ENCODE measurements around the gene ZFP62.

ZFP62 gene

DNA sequence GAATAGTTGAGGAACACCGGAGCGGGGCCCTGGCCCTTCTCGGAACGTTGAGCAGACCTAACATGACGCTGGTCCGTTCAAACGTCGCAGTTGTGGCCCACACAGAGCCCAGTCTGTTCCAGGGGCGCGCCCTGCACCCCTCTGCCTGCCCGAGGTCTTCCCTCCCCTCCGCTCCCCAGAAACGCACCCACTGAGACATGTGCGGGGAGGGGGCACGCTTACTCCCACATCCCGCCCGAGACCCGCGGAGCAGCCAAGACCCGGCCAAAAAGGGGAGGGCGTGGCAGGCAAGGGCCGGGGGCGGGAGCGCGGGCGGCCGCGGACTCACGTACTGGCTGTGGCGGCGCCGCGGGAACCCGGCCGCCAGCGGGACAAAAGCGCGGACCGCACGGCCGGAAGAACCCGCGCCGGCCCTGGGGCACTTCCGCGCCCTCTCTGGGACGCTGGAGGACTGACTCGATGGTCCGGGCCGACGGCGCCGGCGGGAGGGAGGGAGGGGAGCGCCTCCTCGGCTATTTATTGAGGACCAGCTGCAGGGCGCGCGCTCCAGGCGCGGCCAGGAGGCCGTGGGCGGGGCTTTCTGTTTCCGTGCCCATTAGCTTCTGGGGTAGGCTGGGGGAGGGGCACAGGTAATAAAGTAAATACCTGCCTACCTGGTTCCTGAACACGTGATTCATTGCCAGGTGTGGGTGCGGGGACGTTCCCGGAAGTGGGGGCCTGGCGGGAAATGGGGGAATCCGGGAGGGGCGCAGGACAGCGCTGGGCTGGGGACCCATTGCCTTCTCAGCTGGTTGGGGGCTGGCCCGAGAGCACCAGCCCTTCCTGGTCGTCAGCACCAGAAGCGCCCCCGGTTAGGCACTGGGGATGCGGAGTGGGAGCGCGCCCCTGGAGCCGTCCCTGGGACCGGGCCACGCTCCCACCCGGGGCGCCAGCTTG is at the start of gene ZFP62:
ZFP62 (minus strand) TSS at position 390 of the 936 bp plus-strand sequence; CDS start at position 333, 57 bp downstream.
- TF ChIP-seq, protein P1, sequence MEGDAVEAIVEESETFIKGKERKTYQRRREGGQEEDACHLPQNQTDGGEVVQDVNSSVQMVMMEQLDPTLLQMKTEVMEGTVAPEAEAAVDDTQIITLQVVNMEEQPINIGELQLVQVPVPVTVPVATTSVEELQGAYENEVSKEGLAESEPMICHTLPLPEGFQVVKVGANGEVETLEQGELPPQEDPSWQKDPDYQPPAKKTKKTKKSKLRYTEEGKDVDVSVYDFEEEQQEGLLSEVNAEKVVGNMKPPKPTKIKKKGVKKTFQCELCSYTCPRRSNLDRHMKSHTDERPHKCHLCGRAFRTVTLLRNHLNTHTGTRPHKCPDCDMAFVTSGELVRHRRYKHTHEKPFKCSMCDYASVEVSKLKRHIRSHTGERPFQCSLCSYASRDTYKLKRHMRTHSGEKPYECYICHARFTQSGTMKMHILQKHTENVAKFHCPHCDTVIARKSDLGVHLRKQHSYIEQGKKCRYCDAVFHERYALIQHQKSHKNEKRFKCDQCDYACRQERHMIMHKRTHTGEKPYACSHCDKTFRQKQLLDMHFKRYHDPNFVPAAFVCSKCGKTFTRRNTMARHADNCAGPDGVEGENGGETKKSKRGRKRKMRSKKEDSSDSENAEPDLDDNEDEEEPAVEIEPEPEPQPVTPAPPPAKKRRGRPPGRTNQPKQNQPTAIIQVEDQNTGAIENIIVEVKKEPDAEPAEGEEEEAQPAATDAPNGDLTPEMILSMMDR (IDR thresholded peaks at IDR 0.05; ENCODE audit: low read depth, low read length, missing control alignments) = no peak
- peaks cover 2% of the 10 kb centered on the region for H3K36me3 ChIP-seq (replicated peaks)
- in situ Hi-C loops (cut with HindIII; ENCODE audit: low pct_ligation_motif_present, low sequenced_read_pairs) = no loop called here
- H3K27me3 ChIP-seq (replicated peaks) = no peaks in the 10 kb centered on the region
- peak within 1 kb of the TSS; percentile 68 for H3K27ac ChIP-seq
- peak; percentile 81 for DNase-seq
- H3K4me3 ChIP-seq (ENCODE audit: low read depth, low read length) = peak within 1 kb of the TSS; percentile 95

DNA sequence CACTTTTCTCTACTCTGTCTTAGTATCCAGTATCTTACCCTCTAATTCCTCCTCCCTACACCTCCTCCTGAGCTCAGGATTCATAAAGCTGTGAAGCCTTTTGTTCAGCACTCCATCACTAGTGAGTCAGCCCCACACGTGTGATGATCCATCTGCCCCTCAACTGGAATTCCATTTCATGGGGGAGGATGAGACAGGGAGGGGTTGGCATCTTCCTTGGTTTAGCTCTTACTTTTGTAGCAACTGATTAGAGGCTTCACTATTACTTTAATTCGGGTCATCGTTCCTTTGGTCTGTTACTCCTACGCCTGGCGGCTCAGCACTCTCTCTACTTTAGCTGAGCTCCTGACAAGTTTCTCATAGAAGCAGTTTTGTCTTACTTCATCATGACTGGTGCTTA is 49.7 kb upstream of the ZFP62 start:
- Histone ChIP-seq H3K36me3 (replicated peaks) (no peaks in the 10 kb centered on the region), H3K4me3 (ENCODE audit: low read depth, low read length) (no peak overlapping the region), H3K27ac (no peak overlapping the region), H3K27me3 (replicated peaks) (no peaks in the 10 kb centered on the region)
- in situ Hi-C loops (cut with HindIII; ENCODE audit: low pct_ligation_motif_present, low sequenced_read_pairs) = no loop called here
- TF ChIP-seq, protein P1 (IDR thresholded peaks at IDR 0.05; ENCODE audit: low read depth, low read length, missing control alignments) = no peak
- DNase-seq = no peak

DNA sequence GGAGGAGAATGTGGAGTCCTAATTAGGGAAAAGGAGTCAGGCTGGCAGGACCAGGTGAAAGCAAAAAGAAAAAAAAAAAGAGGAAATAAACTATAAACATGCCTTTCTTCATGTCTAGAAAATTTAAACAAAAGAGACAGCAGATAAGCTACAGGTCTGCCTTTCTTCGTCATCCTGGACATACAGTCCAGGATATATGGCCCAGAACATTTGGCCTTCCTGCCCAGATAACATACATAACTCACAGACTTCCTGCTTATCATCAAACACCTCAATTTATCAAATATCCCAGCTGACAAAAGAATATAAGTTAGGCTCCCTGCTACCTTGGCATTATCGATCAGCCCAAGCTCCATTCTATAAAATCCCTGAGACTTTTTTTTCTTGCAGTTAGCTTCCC is 49.1 kb upstream of the ZFP62 start:
- no peak for DNase-seq
- no peak overlapping the region for H3K4me3 ChIP-seq (ENCODE audit: low read depth, low read length)
- in situ Hi-C loops (cut with HindIII; ENCODE audit: low pct_ligation_motif_present, low sequenced_read_pairs) = no loop called here
- no peaks in the 10 kb centered on the region for H3K36me3 ChIP-seq (replicated peaks)
- H3K27me3 ChIP-seq (replicated peaks) = no peaks in the 10 kb centered on the region
- H3K27ac ChIP-seq = no peak overlapping the region
- TF ChIP-seq, protein P1 (IDR thresholded peaks at IDR 0.05; ENCODE audit: low read depth, low read length, missing control alignments) = no peak

DNA sequence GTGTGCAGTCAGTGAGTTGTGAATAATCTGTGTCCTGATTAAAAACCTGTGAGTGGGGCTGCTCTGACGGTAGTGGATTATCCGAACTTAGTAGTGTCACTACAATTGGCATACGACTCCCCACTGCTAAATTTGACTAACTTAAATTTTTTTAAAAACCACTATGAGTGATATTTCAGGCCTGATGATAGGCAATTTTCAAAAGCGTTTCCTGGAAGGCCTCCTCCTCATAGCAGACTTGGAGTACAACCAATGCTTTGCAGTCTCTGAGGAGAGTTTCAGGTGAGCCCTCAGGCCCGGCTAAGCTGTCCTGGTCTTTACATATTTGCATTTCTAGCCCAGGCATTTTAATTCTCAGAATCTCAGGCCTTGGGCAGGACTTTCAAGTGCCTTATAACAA is 48.7 kb upstream of the ZFP62 start:
- DNase-seq = no peak
- TF ChIP-seq, protein P1 (IDR thresholded peaks at IDR 0.05; ENCODE audit: low read depth, low read length, missing control alignments) = no peak

DNA sequence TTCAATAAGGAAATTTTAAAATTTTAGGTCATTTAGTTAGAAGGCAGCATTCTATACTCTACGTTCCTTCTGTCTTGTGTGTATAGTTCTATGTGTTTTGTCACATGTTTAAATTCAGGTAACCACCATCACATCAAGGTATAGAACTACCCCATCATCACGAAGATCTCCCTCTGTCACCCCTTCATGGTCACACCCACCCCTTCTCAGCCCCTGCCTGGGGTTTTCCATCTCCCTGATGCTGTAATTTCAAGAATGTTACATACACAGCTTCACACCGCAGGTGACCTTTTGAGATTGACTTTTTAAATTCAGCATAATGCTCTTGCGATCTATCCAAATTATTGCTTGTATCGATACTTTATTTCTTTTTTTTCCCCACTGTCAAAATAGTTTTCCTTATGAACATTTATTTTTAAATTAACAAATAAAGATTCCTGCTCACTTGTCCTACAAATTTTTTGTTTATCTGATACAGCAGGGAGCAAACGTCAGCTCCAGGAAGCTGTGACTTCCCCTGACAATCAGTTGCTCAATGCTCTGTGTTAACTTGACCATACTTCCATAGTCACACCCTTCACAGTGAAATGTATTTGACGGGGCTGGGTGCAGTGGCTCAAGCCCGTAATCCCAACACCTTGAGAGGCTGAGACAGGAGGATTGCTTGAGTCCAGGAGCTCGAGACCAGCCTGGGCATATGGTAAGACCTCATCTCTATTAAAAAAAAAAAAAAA is 48.1 kb upstream of the ZFP62 start:
- Histone ChIP-seq H3K36me3 (replicated peaks) (no peaks in the 10 kb centered on the region), H3K27ac (no peak overlapping the region), H3K4me3 (ENCODE audit: low read depth, low read length) (no peak overlapping the region), H3K27me3 (replicated peaks) (no peaks in the 10 kb centered on the region)
- DNase-seq = no peak
- in situ Hi-C loops (cut with HindIII; ENCODE audit: low pct_ligation_motif_present, low sequenced_read_pairs) = no loop called here
- TF ChIP-seq, protein P1 (IDR thresholded peaks at IDR 0.05; ENCODE audit: low read depth, low read length, missing control alignments) = no peak

More for the DNA sequence above, 48.7 kb upstream of the ZFP62 start:
- Histone ChIP-seq H3K4me3 (ENCODE audit: low read depth, low read length) (no peak overlapping the region), H3K27ac (no peak overlapping the region), H3K36me3 (replicated peaks) (no peaks in the 10 kb centered on the region), H3K27me3 (replicated peaks) (no peaks in the 10 kb centered on the region)
- in situ Hi-C loops (cut with HindIII; ENCODE audit: low pct_ligation_motif_present, low sequenced_read_pairs) = no loop called here

Measured in brain microvascular endothelial cell (primary cell).